Esophagus squamous epithelium (tissue), 5 donors: ENCODE results near the gene KRT86. TPM values are rescaled to one million over a fixed set of nuclear protein-coding genes. Genes with fewer than 3 reads are reported as not detected.

Experiments used
- DNase-seq: peaks from one replicate; lab custom pipeline; 2025; lab: John Stamatoyannopoulos, UW
- H3K27ac ChIP-seq, 4 donors: fragments of 200-600 bp; sonication (generic); one replicate each; pipeline ENCODE4 v1.5.1; 2016 to 2019; ENCODE audit warnings: mild to moderate bottlenecking in 1 of 4
- H3K27me3 ChIP-seq, 4 donors: fragments of 200-600 bp; sonication (generic); 1 replicate in 3 of 4; 2 replicates in 1 of 4; pipeline versions ENCODE4 v1.5.1 to v1.6.0; 2017 to 2021; ENCODE audit warnings: antibody characterized with exemption in 1 of 4
- H3K36me3 ChIP-seq, 3 donors: fragments of 200-600 bp; sonication (generic); one replicate each; pipeline ENCODE4 v1.5.1; 2016 to 2019
- H3K4me1 ChIP-seq, 3 donors: fragments of 200-600 bp; sonication (generic); one replicate each; pipeline ENCODE4 v1.5.1; 2017 to 2019
- H3K4me3 ChIP-seq, 4 donors: fragments of 200-600 bp; sonication (generic); 1 replicate in 3 of 4; 2 replicates in 1 of 4; pipeline ENCODE4 v1.5.1; 2016 to 2019; ENCODE audit warnings: mild to moderate bottlenecking in 2 of 4, moderate library complexity in 1 of 4
- H3K9me3 ChIP-seq, 3 donors: fragments of 200-600 bp; sonication (generic); one replicate each; pipeline ENCODE4 v1.5.1; 2016 to 2019
- POLR2A ChIP-seq, 4 donors: fragments of 450-650 bp; IDR thresholded peaks; one replicate each; pipeline ENCODE4 v1.6.1; 2017; ENCODE audit warnings: antibody characterized with exemption in 4 of 4, mild to moderate bottlenecking in 4 of 4, moderate library complexity in 3 of 4
- WGBS, 2 donors: methylation state at CpG; one replicate each; pipeline ENCODE4 v1.1.5; 2018; 5-methylcytosine and 5-hydroxymethylcytosine counted together
- intact Hi-C: fragments of 100-400 bp; cut with DNase I; formaldehyde crosslinking; loops from one replicate; pipeline ENCODE4 v1.15.0; 2022
- total RNA-seq, 4 donors: library from RNA; depleted of rRNA; stranded (reverse); fragments of >200 nt; gene quantifications; one replicate each; pipeline ENCODE4 v1.1.0, GENCODE V29; 2016
- TF ChIP-seq, protein P1 (sequence below), 6 experiments: fragments of 450-650 bp in 4 of 6; fragments of 200-600 bp in 2 of 6; sonication (generic) in 2 of 6; IDR thresholded peaks; one replicate each; pipeline ENCODE4 v1.5.1; 2016 to 2019; ENCODE audit warnings: antibody characterized with exemption in 6 of 6, mild to moderate bottlenecking in 4 of 6, moderate library complexity in 4 of 6
- donor health status: DM: yes; HTN: yes; CAD: no.

KRT86 gene
- total RNA-seq, 4 donors from 2014 or later, result not detected

- TF ChIP-seq, protein P1, sequence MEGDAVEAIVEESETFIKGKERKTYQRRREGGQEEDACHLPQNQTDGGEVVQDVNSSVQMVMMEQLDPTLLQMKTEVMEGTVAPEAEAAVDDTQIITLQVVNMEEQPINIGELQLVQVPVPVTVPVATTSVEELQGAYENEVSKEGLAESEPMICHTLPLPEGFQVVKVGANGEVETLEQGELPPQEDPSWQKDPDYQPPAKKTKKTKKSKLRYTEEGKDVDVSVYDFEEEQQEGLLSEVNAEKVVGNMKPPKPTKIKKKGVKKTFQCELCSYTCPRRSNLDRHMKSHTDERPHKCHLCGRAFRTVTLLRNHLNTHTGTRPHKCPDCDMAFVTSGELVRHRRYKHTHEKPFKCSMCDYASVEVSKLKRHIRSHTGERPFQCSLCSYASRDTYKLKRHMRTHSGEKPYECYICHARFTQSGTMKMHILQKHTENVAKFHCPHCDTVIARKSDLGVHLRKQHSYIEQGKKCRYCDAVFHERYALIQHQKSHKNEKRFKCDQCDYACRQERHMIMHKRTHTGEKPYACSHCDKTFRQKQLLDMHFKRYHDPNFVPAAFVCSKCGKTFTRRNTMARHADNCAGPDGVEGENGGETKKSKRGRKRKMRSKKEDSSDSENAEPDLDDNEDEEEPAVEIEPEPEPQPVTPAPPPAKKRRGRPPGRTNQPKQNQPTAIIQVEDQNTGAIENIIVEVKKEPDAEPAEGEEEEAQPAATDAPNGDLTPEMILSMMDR (IDR thresholded peaks at IDR 0.05), result no peak
- no peak for TF ChIP-seq POLR2A (IDR thresholded peaks at IDR 0.05)
- intact Hi-C loops, result no loop called here
- peaks cover 0 to 54% (median 0%) of the 10 kb centered on the region in 4 donors for H3K27me3 ChIP-seq
- no peak overlapping the region for H3K4me3 ChIP-seq
- no peak for DNase-seq
- 86 to 93% methylated on average over 1 to 2 of the region's 2 CpGs for WGBS, 2 donors
- no peak overlapping the region for H3K27ac ChIP-seq
- H3K4me1 ChIP-seq, result peaks cover 4 to 14% (median 12%) of the 10 kb centered on the region in 3 donors
- no peaks in the 10 kb centered on the region for H3K9me3 ChIP-seq
- H3K36me3 ChIP-seq, result no peaks in the 10 kb centered on the region
Observed at GRCh38 chr12:52306731-52307130, 32.3 kb downstream of the KRT86 start.

DNA sequence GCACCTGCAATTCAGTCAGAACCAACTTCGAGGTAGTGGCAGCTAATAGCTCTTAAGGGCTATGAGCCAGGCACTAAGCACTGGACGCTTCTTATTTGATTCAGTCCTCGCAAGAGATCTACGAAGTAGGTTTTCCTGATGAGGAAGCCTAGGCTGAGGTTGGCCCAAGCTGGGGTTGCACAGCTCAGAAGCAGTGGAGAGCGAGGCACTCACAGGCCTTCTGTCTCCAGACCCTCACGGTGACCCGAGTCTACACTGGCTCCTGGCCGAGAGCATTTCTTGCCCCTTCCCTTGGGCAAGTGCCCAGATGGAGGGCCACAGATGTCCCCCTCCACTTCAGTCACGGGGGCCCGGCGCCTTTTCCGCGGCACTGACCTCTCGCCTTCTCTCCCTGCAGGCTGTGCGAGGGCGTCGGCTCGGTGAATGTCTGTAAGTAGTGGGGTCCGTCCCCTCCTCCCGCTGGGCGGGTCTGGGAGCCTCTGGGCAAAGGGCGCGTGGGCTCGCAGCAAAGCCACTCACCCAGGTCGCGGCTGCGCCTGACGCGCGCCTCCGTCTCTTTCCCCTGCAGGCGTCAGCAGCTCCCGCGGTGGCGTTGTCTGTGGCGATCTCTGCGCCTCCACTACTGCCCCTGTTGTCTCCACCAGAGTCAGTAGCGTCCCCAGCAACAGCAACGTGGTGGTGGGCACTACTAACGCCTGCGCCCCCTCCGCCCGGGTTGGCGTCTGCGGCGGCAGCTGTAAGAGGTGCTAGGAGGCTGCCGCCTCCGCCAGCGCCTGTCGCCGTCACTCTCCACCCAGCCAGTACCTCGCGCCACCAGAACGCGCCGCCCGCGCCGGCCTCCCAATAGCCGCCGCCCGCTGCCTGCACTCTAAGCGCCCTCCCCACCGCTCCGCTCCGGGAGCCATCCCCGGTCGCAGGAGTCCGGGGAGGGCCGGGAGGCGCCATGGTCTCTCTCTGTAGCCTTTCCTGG is 33.7 kb downstream of the KRT86 start:
- intact Hi-C loops, result no loop called here
- Histone ChIP-seq H3K27me3 (peaks cover 0 to 67% (median 0%) of the 10 kb centered on the region in 4 donors), H3K9me3 (no peaks in the 10 kb centered on the region), H3K4me1 (peaks cover 4 to 14% (median 12%) of the 10 kb centered on the region in 3 donors), H3K27ac (peak overlapping the region in 2 of 4 donors; percentile 5 to 44), H3K4me3 (peak overlapping the region; percentile 23 to 67 (median 46)), H3K36me3 (no peaks in the 10 kb centered on the region)
- TF ChIP-seq, protein P1 (IDR thresholded peaks at IDR 0.05), result peak in 4 of 6 experiments; percentile 18 to 49 (median 40)
- TF ChIP-seq POLR2A (IDR thresholded peaks at IDR 0.05), result peak in 1 of 4 donors; percentile 25
- DNase-seq, result no peak
- 17 to 18% methylated on average over 20 to 33 of the region's 71 CpGs for WGBS, 2 donors

DNA sequence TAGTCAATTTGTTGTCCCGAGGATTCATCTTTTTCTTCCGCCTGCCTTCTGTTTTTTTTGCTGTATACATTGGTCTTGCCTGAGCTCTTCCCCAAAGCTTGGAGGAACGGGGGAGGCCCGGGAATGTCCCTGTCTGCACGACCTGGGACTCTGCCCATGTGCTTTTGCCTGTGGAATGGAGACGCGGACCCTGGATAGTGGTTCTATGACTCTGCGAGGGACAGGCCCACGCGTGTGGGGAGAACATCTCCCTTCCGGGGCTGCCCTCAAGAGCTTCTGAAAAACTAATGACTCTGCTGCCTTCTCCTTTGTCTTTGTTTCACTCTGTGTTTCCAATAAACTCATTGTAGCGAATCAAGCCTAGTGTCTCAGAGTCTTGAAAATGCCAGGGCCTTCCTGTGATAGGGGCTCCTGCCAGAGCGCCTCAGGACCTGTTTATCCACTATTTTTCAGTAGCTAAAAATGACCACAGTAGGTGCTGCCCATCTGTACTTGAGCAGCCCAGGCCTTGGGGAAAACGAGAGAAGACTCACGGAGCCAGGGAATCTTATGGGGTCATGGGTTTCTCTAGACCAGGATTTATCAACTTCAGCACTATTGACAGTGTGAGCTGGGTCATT is 34.5 kb downstream of the KRT86 start:
- Histone ChIP-seq H3K9me3 (no peaks in the 10 kb centered on the region), H3K27me3 (peaks cover 0 to 75% (median 0%) of the 10 kb centered on the region in 4 donors), H3K4me1 (peaks cover 4 to 14% (median 12%) of the 10 kb centered on the region in 3 donors), H3K4me3 (peak overlapping the region; percentile 23 to 67 (median 46)), H3K27ac (peak overlapping the region in 2 of 4 donors; percentile 5 to 44), H3K36me3 (no peaks in the 10 kb centered on the region)
- WGBS, 2 donors, result 30 to 46% methylated on average over 9 to 13 of the region's 15 CpGs
- TF ChIP-seq POLR2A (IDR thresholded peaks at IDR 0.05), result no peak
- TF ChIP-seq, protein P1 (IDR thresholded peaks at IDR 0.05), result no peak
- intact Hi-C loops, result no loop called here
- no peak for DNase-seq

- Histone ChIP-seq H3K9me3 (no peaks in the 10 kb centered on the region), H3K27ac (no peak overlapping the region), H3K36me3 (no peaks in the 10 kb centered on the region), H3K27me3 (peaks cover 0 to 90% (median 0%) of the 10 kb centered on the region in 4 donors), H3K4me3 (no peak overlapping the region), H3K4me1 (peaks cover 4 to 14% (median 12%) of the 10 kb centered on the region in 3 donors)
- no peak for TF ChIP-seq POLR2A (IDR thresholded peaks at IDR 0.05)
- TF ChIP-seq, protein P1 (IDR thresholded peaks at IDR 0.05), result no peak
- intact Hi-C loops, result no loop called here
- 78 to 93% methylated on average over 3 to 5 of the region's 5 CpGs for WGBS, 2 donors
- DNase-seq, result no peak
Observed at GRCh38 chr12:52310622-52311284, 36.3 kb downstream of the KRT86 start.
